ENCODE results near the gene HOXB6.

The HOXB6 gene

DNA sequence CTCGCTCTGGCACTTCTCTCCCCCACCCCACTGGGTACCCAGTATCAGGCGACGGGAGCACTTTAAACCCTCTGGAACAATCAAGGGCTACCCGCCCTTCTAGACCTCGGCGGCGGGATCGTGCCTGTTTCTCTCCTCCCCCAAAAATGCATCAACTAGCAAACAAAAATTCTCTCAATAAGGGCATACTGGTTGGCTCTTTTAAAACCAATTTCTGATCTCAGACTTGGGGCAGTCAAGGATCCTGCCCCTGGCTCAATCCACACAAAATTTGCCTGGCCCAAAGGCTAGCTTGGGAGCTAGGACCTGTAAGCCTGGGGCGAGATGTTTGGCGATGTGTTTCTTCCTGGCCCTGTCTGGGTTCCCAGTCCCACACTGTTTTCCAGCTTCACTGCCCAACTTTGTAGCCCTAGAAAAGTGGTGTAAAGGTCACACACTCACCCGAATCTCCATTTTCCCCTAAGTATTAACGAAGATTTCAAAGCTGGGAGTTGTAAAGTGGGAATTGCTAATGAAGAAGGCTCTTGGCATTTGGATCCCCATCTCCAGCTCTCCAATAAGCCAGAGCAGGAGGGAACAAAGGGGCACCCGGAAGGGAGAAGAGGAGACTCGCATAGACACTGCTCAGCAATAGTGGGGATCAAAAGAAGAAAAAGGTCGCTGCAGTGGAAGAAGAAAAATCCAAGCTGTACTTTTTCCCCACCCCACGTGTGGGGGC lies 45.5 kb downstream of the HOXB6 start:
- peak overlapping the region; percentile 9 for H3K4me3 ChIP-seq (ENCODE audit: low read length)
- no peak for DNase-seq (ENCODE audit: low read depth)
- TF ChIP-seq, protein P1, sequence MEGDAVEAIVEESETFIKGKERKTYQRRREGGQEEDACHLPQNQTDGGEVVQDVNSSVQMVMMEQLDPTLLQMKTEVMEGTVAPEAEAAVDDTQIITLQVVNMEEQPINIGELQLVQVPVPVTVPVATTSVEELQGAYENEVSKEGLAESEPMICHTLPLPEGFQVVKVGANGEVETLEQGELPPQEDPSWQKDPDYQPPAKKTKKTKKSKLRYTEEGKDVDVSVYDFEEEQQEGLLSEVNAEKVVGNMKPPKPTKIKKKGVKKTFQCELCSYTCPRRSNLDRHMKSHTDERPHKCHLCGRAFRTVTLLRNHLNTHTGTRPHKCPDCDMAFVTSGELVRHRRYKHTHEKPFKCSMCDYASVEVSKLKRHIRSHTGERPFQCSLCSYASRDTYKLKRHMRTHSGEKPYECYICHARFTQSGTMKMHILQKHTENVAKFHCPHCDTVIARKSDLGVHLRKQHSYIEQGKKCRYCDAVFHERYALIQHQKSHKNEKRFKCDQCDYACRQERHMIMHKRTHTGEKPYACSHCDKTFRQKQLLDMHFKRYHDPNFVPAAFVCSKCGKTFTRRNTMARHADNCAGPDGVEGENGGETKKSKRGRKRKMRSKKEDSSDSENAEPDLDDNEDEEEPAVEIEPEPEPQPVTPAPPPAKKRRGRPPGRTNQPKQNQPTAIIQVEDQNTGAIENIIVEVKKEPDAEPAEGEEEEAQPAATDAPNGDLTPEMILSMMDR (conservative IDR thresholded peaks at IDR 0.05; ENCODE audit: low read length) = no peak

DNA sequence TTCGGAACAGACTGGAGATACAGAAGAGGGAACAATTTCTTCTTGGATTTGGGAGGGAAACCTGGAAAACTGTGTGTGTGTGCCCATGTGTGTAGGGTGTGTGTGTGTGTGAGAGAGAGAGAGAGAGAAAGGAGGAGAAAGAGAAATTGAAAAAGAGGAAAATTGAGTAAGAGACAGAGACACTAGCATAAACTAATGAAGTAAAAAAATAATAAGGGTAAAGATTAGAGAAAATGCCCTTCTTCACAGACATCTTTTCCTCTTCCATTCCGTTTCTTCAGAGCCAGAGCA lies 46.0 kb downstream of the HOXB6 start:
- H3K4me3 ChIP-seq (ENCODE audit: low read length) = peak overlapping the region; percentile 20
- DNase-seq (ENCODE audit: low read depth) = no peak
- TF ChIP-seq, protein P1 (conservative IDR thresholded peaks at IDR 0.05; ENCODE audit: low read length) = no peak

DNA sequence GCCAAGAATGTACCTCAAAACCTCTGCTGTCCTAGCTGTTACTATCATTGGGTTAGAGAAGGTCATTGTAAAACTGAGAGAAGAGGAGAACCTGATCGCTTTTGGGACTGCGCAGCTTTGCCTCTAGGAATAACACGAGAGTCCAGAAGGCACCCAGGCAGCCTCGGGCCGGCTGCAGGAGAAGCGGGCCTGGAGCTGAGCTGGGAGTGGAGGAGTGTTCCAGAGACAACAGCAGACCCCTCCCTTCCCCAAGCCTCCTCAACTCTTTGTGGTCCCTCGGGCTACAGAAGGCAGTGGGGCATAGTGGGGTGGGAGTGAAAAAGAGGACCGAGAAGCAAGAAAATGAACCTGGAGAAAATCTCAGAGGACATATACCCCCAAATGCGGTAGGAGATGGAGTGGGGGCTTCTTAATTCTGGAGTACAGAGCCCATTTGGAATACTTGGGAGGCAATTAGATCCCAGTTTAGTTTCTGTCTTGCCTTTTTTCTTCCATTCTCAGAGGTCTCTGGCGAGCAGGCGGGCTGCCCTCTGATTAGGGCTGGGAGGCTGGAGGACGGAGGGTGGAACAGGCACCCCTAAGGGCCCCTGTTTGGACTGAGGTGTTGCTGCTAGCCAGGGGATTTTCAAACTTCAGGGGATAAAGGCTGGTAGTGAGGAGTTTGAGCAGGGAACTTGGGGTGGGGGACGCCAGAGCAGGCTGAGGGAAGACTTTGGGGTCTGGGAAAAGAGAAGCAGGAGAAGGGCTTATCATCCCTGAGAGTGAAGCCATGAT lies 46.5 kb downstream of the HOXB6 start:
- TF ChIP-seq, protein P1 (conservative IDR thresholded peaks at IDR 0.05; ENCODE audit: low read length) = no peak
- DNase-seq (ENCODE audit: low read depth) = no peak
- peak overlapping the region; percentile 20 for H3K4me3 ChIP-seq (ENCODE audit: low read length)

DNA sequence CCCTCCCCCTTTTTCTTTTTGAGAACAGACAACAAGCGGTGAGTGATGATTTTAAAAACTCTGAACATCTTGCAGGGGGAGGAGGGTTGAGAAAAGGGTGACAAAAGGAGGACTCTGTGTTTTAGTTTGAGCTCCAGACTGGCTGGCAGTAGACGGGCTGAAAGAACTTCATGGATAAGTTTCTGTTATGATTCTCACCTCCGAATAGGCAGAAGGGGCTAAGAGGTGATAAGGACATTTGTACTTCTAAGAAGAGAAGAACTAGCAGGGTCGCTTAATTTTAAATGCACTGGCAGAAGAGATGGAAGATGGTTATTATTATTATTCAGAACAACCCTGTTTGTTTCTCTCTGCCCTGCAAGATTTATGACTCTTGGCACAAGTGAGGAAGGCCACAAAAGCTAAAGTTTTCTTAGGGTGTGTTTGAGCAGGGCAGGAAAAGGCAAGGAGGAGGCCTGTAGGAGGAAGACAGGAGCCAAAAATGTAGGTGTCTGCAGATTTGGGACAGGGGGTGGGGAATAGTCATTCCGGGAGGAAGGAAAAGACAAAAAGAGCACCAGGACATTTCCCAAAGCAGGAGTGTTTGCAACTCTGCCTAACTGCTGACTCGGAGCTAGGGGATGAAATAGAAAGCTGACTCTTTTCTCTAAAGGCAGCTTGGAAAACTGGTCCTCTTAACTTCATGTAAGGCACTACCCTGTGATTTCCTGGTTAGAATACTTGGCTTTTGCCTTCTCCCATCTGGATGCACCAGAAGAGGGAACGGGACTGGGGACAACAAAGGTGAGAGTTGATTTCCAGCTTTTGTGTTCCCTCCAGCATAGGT lies 48.0 kb downstream of the HOXB6 start:
- TF ChIP-seq, protein P1 (conservative IDR thresholded peaks at IDR 0.05; ENCODE audit: low read length) = no peak
- DNase-seq (ENCODE audit: low read depth) = no peak
- H3K4me3 ChIP-seq (ENCODE audit: low read length) = peak overlapping the region; percentile 20

DNA sequence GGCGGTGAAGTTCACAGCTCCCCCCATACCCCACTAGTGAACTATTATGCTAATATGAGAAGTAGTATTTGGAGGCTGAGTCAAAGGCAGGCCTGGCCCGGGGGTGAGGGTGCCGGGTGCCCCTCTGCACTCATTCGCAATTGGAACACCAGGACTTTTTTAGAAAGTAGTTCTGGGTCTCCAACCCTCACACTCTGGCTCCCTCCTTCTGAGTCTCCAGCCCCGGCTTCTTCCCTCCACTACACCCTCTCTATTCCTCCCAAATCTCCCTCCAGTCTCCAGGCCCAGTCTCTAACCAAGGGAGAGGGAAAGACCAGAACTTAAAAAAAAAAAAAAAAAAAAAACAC lies 48.6 kb downstream of the HOXB6 start:
- no peak for DNase-seq (ENCODE audit: low read depth)
- TF ChIP-seq, protein P1 (conservative IDR thresholded peaks at IDR 0.05; ENCODE audit: low read length) = no peak
- peak overlapping the region; percentile 60 for H3K4me3 ChIP-seq (ENCODE audit: low read length)

DNA sequence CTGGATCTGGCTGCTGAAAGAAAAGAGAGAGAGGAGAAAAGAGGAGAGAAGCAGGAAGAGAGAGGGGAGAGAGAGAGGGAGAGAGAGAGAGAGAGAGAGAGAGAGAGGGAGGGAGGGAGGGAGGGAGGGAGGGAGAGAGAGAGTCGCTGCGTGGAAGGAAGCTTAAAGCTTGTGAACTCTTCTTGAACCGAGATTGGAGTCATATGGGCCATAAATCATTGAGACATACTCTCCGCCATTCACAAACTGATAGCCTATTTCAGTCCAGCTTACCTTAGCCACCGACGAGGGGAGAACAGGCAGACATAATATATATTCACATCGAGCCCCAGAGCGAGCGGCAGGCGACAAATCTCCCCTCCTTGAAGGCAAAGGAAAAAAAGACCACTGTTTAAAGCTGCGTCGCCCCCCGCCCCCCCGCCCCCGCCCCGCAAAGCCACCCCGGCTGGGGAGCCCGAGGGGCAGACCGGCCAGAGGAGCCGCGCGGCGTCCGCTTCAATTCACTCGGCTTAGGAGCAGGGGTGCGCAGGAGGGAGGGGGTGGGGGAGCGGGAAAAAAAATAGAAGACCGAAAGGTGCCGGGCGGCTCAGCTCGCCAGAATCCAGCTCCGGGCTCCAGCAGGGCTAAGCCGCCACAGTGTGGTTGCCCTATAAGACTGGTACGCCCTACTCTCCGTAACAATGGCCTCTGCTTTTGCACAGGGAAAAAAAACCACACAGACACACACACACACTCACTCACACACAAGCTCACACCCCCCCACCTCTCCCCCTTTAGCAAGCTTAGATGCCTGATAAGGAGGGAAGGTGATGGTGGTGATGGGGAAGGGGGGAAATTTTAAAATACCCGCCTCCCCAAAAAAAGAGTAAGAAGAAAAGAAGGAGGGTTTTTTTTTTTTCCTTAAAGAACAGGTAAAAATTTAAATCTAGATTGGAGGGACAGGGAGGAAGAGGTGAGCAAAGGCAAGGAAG lies 49.2 kb downstream of the HOXB6 start:
- TF ChIP-seq, protein P1 (conservative IDR thresholded peaks at IDR 0.05; ENCODE audit: low read length) = no peak
- peak; percentile 95 for DNase-seq (ENCODE audit: low read depth)
- peak overlapping the region; percentile 60 for H3K4me3 ChIP-seq (ENCODE audit: low read length)

Measured in AG10803 (cell line).